DND-41 (cell line): Measurements from ENCODE around the gene ATAD3C.
"Not testable (repeated sequence)": the region's sequence is repeated elsewhere in the genome, so short reads cannot be mapped to it uniquely, and the experiment has no call there.

Experiments
- ATAC-seq: fragments of 200-7000 bp; cut with Tn5 transposase; 3 replicates; pipeline ENCODE4 v1.9.1; 2021; ENCODE audit warnings: low read depth; ENCODE audit not compliant: insufficient read depth
- DNase-seq: peaks from one replicate; pipeline ENCODE4 v3.0.0-alpha.2; 2020
- H2AFZ ChIP-seq: 2 replicates; pipeline ENCODE4 v1.6.0; 2012; ENCODE audit warnings: low read depth, low read length
- H3K27ac ChIP-seq: 2 replicates; pipeline ENCODE4 v1.5.1; 2012; ENCODE audit warnings: low read length, inconsistent platforms
- H3K27me3 ChIP-seq: fragments of 200-600 bp; sonication (generic); 2 replicates; pipeline ENCODE4 v1.6.0; 2012; ENCODE audit warnings: low read length, mild to moderate bottlenecking, inconsistent platforms; ENCODE audit not compliant: insufficient read depth, poor library complexity
- H3K36me3 ChIP-seq: 2 replicates; pipeline ENCODE4 v1.5.1; 2012; ENCODE audit warnings: low read length, inconsistent platforms; ENCODE audit not compliant: insufficient read depth
- H3K4me1 ChIP-seq: 2 replicates; pipeline ENCODE4 v1.5.1; 2012; ENCODE audit warnings: mild to moderate bottlenecking, low read length; ENCODE audit not compliant: insufficient read depth
- H3K4me2 ChIP-seq: 2 replicates; pipeline ENCODE4 v1.6.0; 2012; ENCODE audit warnings: mild to moderate bottlenecking, moderate library complexity, low read length, inconsistent platforms; ENCODE audit not compliant: insufficient read depth
- H3K4me3 ChIP-seq, 2 experiments: fragments of 200-600 bp in 1 of 2; shearing (Covaris generic) in 1 of 2; 2 replicates each; pipeline ENCODE4 v1.5.1; 2012 to 2016; ENCODE audit warnings: inconsistent platforms in 2 of 2, low read length in 2 of 2, mild to moderate bottlenecking in 2 of 2, low read depth in 1 of 2, moderate library complexity in 1 of 2
- H3K79me2 ChIP-seq: 2 replicates; pipeline ENCODE4 v1.6.0; 2012; ENCODE audit warnings: low read length, inconsistent platforms; ENCODE audit not compliant: insufficient read depth
- H3K9ac ChIP-seq: 2 replicates; pipeline ENCODE4 v1.6.0; 2012; ENCODE audit warnings: low read depth, mild to moderate bottlenecking, inconsistent platforms, low read length, moderate library complexity
- H3K9me3 ChIP-seq: 2 replicates; pipeline ENCODE4 v1.5.1; 2012; ENCODE audit warnings: low read length, moderate library complexity, mild to moderate bottlenecking, inconsistent platforms; ENCODE audit not compliant: insufficient read depth, severe bottlenecking
- H4K20me1 ChIP-seq: 2 replicates; pipeline ENCODE4 v1.6.0; 2012; ENCODE audit warnings: low read length; ENCODE audit not compliant: insufficient read depth
- CTCF ChIP-seq: IDR thresholded peaks from 2 replicates; pipeline ENCODE4 v1.5.1; 2012; ENCODE audit warnings: borderline replicate concordance, low read length, moderate library complexity, mild to moderate bottlenecking; ENCODE audit not compliant: poor library complexity, severe bottlenecking; ENCODE audit errors: extremely low read depth
- EZH2 ChIP-seq: IDR thresholded peaks from 3 replicates; pipeline ENCODE4 v1.6.1; 2012; ENCODE audit warnings: borderline replicate concordance, low read depth, mild to moderate bottlenecking, moderate library complexity, low read length, inconsistent platforms; ENCODE audit not compliant: severe bottlenecking

Gene ATAD3C

GRCh38 chr1:1442069-1442770, 7.3 kb upstream of the ATAD3C start:
- no peak overlapping the region for H3K9ac ChIP-seq
- H3K4me1 ChIP-seq = no peaks in the 10 kb centered on the region
- H3K27ac ChIP-seq = no peak overlapping the region
- H4K20me1 ChIP-seq = no peaks in the 10 kb centered on the region
- H3K79me2 ChIP-seq = no peaks in the 10 kb centered on the region
- H3K9me3 ChIP-seq = no peaks in the 10 kb centered on the region
- ATAC-seq (no peak), DNase-seq (no peak)
- H2AFZ ChIP-seq = no peak overlapping the region
- TF ChIP-seq EZH2 (no peak), CTCF (no peak)
- H3K36me3 ChIP-seq = no peaks in the 10 kb centered on the region
- H3K4me3 ChIP-seq = no peak overlapping the region
- no peaks in the 10 kb centered on the region for H3K27me3 ChIP-seq
- H3K4me2 ChIP-seq = no peak overlapping the region

GRCh38 chr1:1446631-1447030, 2.9 kb upstream of the ATAD3C start:
- ATAC-seq, H3K36me3 ChIP-seq: not testable (repeated sequence)

GRCh38 chr1:1450616-1451015, 1.1 kb downstream of the ATAD3C start:
- ATAC-seq, DNase-seq, H3K36me3 ChIP-seq, H3K27me3 ChIP-seq, H3K4me3 ChIP-seq, H3K79me2 ChIP-seq, H3K4me1 ChIP-seq, H3K9ac ChIP-seq, H3K4me2 ChIP-seq, H3K9me3 ChIP-seq, H4K20me1 ChIP-seq, H2AFZ ChIP-seq, H3K27ac ChIP-seq: not testable (repeated sequence)

More at GRCh38 chr1:1446631-1447030, 2.9 kb upstream of the ATAD3C start:
- not testable (repeated sequence) for H3K4me1 ChIP-seq, H3K9ac ChIP-seq, H3K79me2 ChIP-seq, H3K4me3 ChIP-seq, H3K9me3 ChIP-seq, H4K20me1 ChIP-seq, H3K4me2 ChIP-seq, DNase-seq, H3K27me3 ChIP-seq, H3K27ac ChIP-seq, H2AFZ ChIP-seq

GRCh38 chr1:1451696-1452364, 2.3 kb downstream of the ATAD3C start:
- H3K4me3 ChIP-seq = no peak overlapping the region
- H3K4me1 ChIP-seq = no peaks in the 10 kb centered on the region
- H3K79me2 ChIP-seq = no peaks in the 10 kb centered on the region
- H4K20me1 ChIP-seq = no peaks in the 10 kb centered on the region
- TF ChIP-seq EZH2 (no peak), CTCF (no peak)
- H3K27me3 ChIP-seq = no peaks in the 10 kb centered on the region
- no peak for ATAC-seq
- no peak overlapping the region for H3K27ac ChIP-seq
- H3K9me3 ChIP-seq = no peaks in the 10 kb centered on the region
- no peak overlapping the region for H2AFZ ChIP-seq
- H3K36me3 ChIP-seq = no peaks in the 10 kb centered on the region
- no peak overlapping the region for H3K9ac ChIP-seq
- H3K4me2 ChIP-seq = no peak overlapping the region
- no peak for DNase-seq

- not testable (repeated sequence) for H3K9me3 ChIP-seq, H3K27me3 ChIP-seq, DNase-seq, H3K27ac ChIP-seq, H4K20me1 ChIP-seq, H3K4me3 ChIP-seq, ATAC-seq, H3K36me3 ChIP-seq, H3K4me2 ChIP-seq, H3K79me2 ChIP-seq, H3K4me1 ChIP-seq, H2AFZ ChIP-seq, H3K9ac ChIP-seq
Measured at GRCh38 chr1:1452365-1452739, 2.9 kb downstream of the ATAD3C start.
